IMR-90 (cell line): ENCODE measurements around the gene ACTR3C. TPM values are rescaled to one million over a fixed set of nuclear protein-coding genes. Genes with fewer than 3 reads are reported as not detected.
"Not testable (repeated sequence)": the region's sequence is repeated elsewhere in the genome, so short reads cannot be mapped to it uniquely, and the experiment has no call there.

ENCODE experiments used
- ATAC-seq: fragments of 200-7000 bp; cut with Tn5 transposase; 2 replicates; pipeline ENCODE4 v1.9.1; 2020; ENCODE audit warnings: low read depth, mild to moderate bottlenecking, moderate library complexity
- BruUV-seq: library from RNA; stranded (reverse); fragments of 400-500 nt; replicated peaks from 2 replicates; lab custom pipeline; 2021; lab: Mats Ljungman, UMichigan
- CTCF ChIA-PET: fragments of 300-600 bp; formaldehyde crosslinking; extraction: SDS; loops from one replicate; lab custom pipeline; 2021; ENCODE audit warnings: antibody characterized with exemption; lab: Yijun Ruan, JAX
- POLR2A ChIA-PET: fragments of 300-600 bp; sonication (Branson Sonifier 250); formaldehyde crosslinking; loops from one replicate; lab custom pipeline; 2022; ENCODE audit warnings: antibody characterized with exemption; ENCODE audit not compliant: unreplicated experiment; lab: Charles Lee
- DNase-seq: peaks from one replicate; pipeline ENCODE4 v3.0.0; 2013
- H2AFZ ChIP-seq: replicated peaks from 2 replicates; pipeline ENCODE3; 2013; ENCODE audit warnings: low read length, mild to moderate bottlenecking; ENCODE audit not compliant: poor library complexity
- H2AK5ac ChIP-seq: 2 replicates; pipeline ENCODE4 v1.6.1; 2013; ENCODE audit warnings: low read depth, low read length, inconsistent platforms
- H2AK9ac ChIP-seq: replicated peaks from 2 replicates; pipeline ENCODE3; 2013; ENCODE audit warnings: mild to moderate bottlenecking, low read depth, low read length, moderate library complexity; ENCODE audit not compliant: poor library complexity
- H2BK120ac ChIP-seq: 2 replicates; pipeline ENCODE4 v1.6.1; 2013; ENCODE audit warnings: low read depth, low read length, inconsistent platforms
- H2BK15ac ChIP-seq: 3 replicates; pipeline ENCODE4 v1.6.1; 2013; ENCODE audit warnings: low read depth, low read length, inconsistent platforms
- H2BK20ac ChIP-seq: 2 replicates; pipeline ENCODE4 v1.6.1; 2013; ENCODE audit warnings: low read depth, mild to moderate bottlenecking, inconsistent platforms, low read length, moderate library complexity
- H2BK5ac ChIP-seq: 2 replicates; pipeline ENCODE4 v1.6.1; 2013; ENCODE audit warnings: mild to moderate bottlenecking, low read depth, low read length, inconsistent platforms; ENCODE audit not compliant: poor library complexity, severe bottlenecking
- H3K14ac ChIP-seq: replicated peaks from 2 replicates; pipeline ENCODE4 v1.6.1; 2013; ENCODE audit warnings: low read depth, low read length, inconsistent platforms
- H3K18ac ChIP-seq: 2 replicates; pipeline ENCODE4 v1.6.1; 2013; ENCODE audit warnings: low read depth, low read length, control low read depth
- H3K23ac ChIP-seq: 2 replicates; pipeline ENCODE4 v1.6.1; 2013; ENCODE audit warnings: low read depth, low read length, inconsistent platforms
- H3K27ac ChIP-seq: 2 replicates; pipeline ENCODE4 v1.5.1; 2013; ENCODE audit warnings: mild to moderate bottlenecking, control low read depth, low read length; ENCODE audit not compliant: insufficient read depth
- H3K27me3 ChIP-seq: 2 replicates; pipeline ENCODE4 v1.6.1; 2013; ENCODE audit warnings: low read length; ENCODE audit not compliant: control insufficient read depth, insufficient read depth
- H3K36me3 ChIP-seq: 2 replicates; pipeline ENCODE4 v1.6.1; 2013; ENCODE audit warnings: low read length, mixed read lengths; ENCODE audit not compliant: control insufficient read depth, insufficient read depth
- H3K4ac ChIP-seq: 2 replicates; pipeline ENCODE4 v1.6.1; 2013; ENCODE audit warnings: low read depth, low read length, inconsistent platforms
- H3K4me1 ChIP-seq: 2 replicates; pipeline ENCODE4 v1.6.1; 2013; ENCODE audit warnings: low read length, mixed read lengths; ENCODE audit not compliant: control insufficient read depth, insufficient read depth
- H3K4me2 ChIP-seq: 2 replicates; pipeline ENCODE4 v1.6.1; 2013; ENCODE audit warnings: low read depth, mild to moderate bottlenecking, control low read depth, low read length, moderate library complexity
- H3K4me3 ChIP-seq: 2 replicates; pipeline ENCODE4 v1.5.1; 2013; ENCODE audit warnings: low read depth, mild to moderate bottlenecking, control low read depth, low read length, moderate library complexity; ENCODE audit not compliant: insufficient read depth
- H3K56ac ChIP-seq: 2 replicates; pipeline ENCODE4 v1.6.1; 2013; ENCODE audit warnings: low read length, inconsistent platforms; ENCODE audit not compliant: insufficient read depth; ENCODE audit errors: extremely low read depth
- H3K79me1 ChIP-seq, 2 experiments: 2 replicates each; pipeline ENCODE4 v1.6.1; 2013; ENCODE audit warnings: low read length in 2 of 2, inconsistent platforms in 1 of 2, low read depth in 1 of 2
- H3K9ac ChIP-seq: 2 replicates; pipeline ENCODE4 v1.6.1; 2013; ENCODE audit warnings: low read depth, low read length, control low read depth
- H3K9me1 ChIP-seq: 2 replicates; pipeline ENCODE4 v1.6.1; 2013; ENCODE audit warnings: low read length, inconsistent platforms; ENCODE audit not compliant: insufficient read depth
- H3K9me3 ChIP-seq: 2 replicates; pipeline ENCODE4 v1.6.1; 2013; ENCODE audit warnings: low read length; ENCODE audit not compliant: control insufficient read depth, insufficient read depth
- H4K20me1 ChIP-seq: 2 replicates; pipeline ENCODE4 v1.6.1; 2013; ENCODE audit warnings: low read length, inconsistent platforms; ENCODE audit not compliant: insufficient read depth
- H4K5ac ChIP-seq: 2 replicates; pipeline ENCODE4 v1.6.1; 2013; ENCODE audit warnings: mild to moderate bottlenecking, low read depth, low read length, control low read depth
- H4K8ac ChIP-seq, 2 experiments: 2 replicates each; pipeline ENCODE4 v1.6.1; 2013; ENCODE audit warnings: low read depth in 2 of 2, low read length in 2 of 2, control low read depth in 1 of 2, inconsistent platforms in 1 of 2
- H4K91ac ChIP-seq: 2 replicates; pipeline ENCODE4 v1.6.1; 2013; ENCODE audit warnings: low read depth, low read length, inconsistent platforms; ENCODE audit not compliant: insufficient read depth
- WGBS, 2 experiments: methylation state at CpG; one replicate each; pipeline versions ENCODE4 v1.1.5 to v1.1.7; 2013; ENCODE audit warnings: missing lambda C conversion rate in 2 of 2; ENCODE audit not compliant: insufficient read length in 1 of 2; ENCODE audit errors: extremely low coverage in 2 of 2; 5-methylcytosine and 5-hydroxymethylcytosine counted together
- dilution Hi-C: fragments of 300-500 bp; cut with HindIII; formaldehyde crosslinking; loops from one replicate; pipeline ENCODE4 v1.14.3; 2018; ENCODE audit warnings: low sequenced_read_pairs; ENCODE audit not compliant: unreplicated experiment
- in situ Hi-C: fragments of 300-500 bp; cut with MboI; formaldehyde crosslinking; loops from 3 replicates; pipeline ENCODE4 v1.14.3; 2019; ENCODE audit warnings: low sequenced_read_pairs, inconsistent platforms, mixed read lengths
- intact Hi-C: fragments of 100-400 bp; cut with micrococcal nuclease; formaldehyde crosslinking; loops from 2 replicates; pipeline ENCODE4 v1.10.0; 2022
- polyA plus RNA-seq, 3 experiments: library from polyadenylated mRNA; depleted of rRNA; stranded (reverse); fragments of >200 nt; gene quantifications; 2 replicates each; pipeline ENCODE4 v1.2.3, GENCODE V29; 2012; ENCODE audit warnings: low replicate concordance in 1 of 3
- total RNA-seq: library from RNA; depleted of rRNA; stranded (reverse); fragments of >200 nt; gene quantifications from 2 replicates; pipeline ENCODE4 v1.2.3, GENCODE V29; 2012

ACTR3C gene
- total and polyA plus RNA-seq, 2 of the 4 experiments (the other 2 are of a cell fraction) = not detected

DNA sequence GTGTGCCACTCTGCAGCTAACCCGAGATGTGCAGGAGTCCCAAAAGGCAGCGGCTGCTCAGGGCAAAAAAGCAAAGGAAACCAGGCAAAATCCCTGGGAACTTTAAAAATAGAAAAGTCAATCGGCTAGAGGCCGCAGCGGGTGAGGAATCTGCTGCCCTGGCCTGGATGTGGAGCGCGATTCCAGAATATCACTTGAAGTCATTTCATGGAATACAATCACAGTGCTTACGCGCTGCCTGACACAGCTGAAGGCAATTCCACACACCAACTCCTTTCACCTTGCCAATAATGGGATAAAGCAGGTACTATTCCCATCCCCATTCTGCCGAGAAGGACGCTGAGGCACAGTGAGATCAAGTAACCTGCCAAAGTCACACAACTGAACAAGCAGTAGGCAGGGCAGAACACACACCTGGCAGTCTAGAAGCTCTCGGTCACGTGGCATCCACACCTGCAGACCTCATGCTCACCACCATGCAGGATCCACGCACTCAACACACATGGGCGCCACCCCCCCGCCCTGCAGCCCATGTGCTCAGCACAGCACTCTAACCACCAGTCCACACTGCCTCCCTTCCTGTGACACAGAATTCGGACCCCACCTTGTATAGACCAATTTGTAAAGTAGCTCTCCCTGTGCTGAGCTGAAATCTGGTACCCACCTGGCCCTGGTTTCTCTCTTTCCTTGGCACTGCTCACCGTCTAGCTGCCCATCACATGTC is 53.1 kb downstream of the ACTR3C start:
- not testable (repeated sequence) for BruUV-seq

GRCh38 chr7:150268798-150269197 is 54.5 kb downstream of the ACTR3C start:
- H4K8ac ChIP-seq, H3K4me1 ChIP-seq, dilution Hi-C loops, DNase-seq, H2AFZ ChIP-seq, H3K4me2 ChIP-seq, ATAC-seq, H2AK5ac ChIP-seq, H3K56ac ChIP-seq, in situ Hi-C loops, H4K91ac ChIP-seq, H3K18ac ChIP-seq, CTCF ChIA-PET, H2BK20ac ChIP-seq, H3K9ac ChIP-seq, H3K14ac ChIP-seq, H2BK5ac ChIP-seq, H3K79me1 ChIP-seq, H3K9me3 ChIP-seq, H3K4me3 ChIP-seq, H3K23ac ChIP-seq, H2BK15ac ChIP-seq, H4K20me1 ChIP-seq, BruUV-seq, H3K27ac ChIP-seq, H4K5ac ChIP-seq, H3K9me1 ChIP-seq, POLR2A ChIA-PET, intact Hi-C loops, H3K36me3 ChIP-seq, H3K4ac ChIP-seq, H3K27me3 ChIP-seq, H2AK9ac ChIP-seq, H2BK120ac ChIP-seq: not testable (repeated sequence)
- WGBS, 2 experiments = no CpG with 5 or more reads among the region's 17 CpGs

More for the DNA sequence above, 53.1 kb downstream of the ACTR3C start:
- H3K36me3 ChIP-seq, H2AK9ac ChIP-seq, H3K79me1 ChIP-seq, H2BK20ac ChIP-seq, H3K56ac ChIP-seq, H3K4me3 ChIP-seq, H3K9ac ChIP-seq, H3K9me3 ChIP-seq, H2BK120ac ChIP-seq, H3K9me1 ChIP-seq, H3K18ac ChIP-seq, CTCF ChIA-PET, H3K4me1 ChIP-seq, dilution Hi-C loops, H2AK5ac ChIP-seq, in situ Hi-C loops, H3K4ac ChIP-seq, H4K91ac ChIP-seq, H4K5ac ChIP-seq, H3K23ac ChIP-seq, H3K14ac ChIP-seq, H2AFZ ChIP-seq, H4K8ac ChIP-seq, ATAC-seq, H2BK5ac ChIP-seq, H3K4me2 ChIP-seq, intact Hi-C loops, POLR2A ChIA-PET, H3K27me3 ChIP-seq, DNase-seq, H3K27ac ChIP-seq, H2BK15ac ChIP-seq, H4K20me1 ChIP-seq: not testable (repeated sequence)
- no CpG with 5 or more reads among the region's 18 CpGs for WGBS, 2 experiments
